PC-9 (cell line): ENCODE data around the gene TMEM35B. TPM values are rescaled to one million over a fixed set of nuclear protein-coding genes. Genes with fewer than 3 reads are reported as not detected.

ENCODE experiments used
- BruUV-seq: library from RNA; stranded (reverse); fragments of 400-500 nt; replicated peaks from 2 replicates; lab custom pipeline; 2021; lab: Mats Ljungman, UMichigan
- CTCF ChIA-PET: fragments of 300-600 bp; sonication (Branson Sonifier 250); formaldehyde crosslinking; loops from one replicate; lab custom pipeline; 2022; ENCODE audit warnings: antibody characterized with exemption; lab: Charles Lee
- POLR2A ChIA-PET: fragments of 300-600 bp; sonication (Branson Sonifier 250); formaldehyde crosslinking; loops from one replicate; lab custom pipeline; 2022; ENCODE audit warnings: antibody characterized with exemption; ENCODE audit not compliant: unreplicated experiment; lab: Charles Lee
- DNase-seq, 2 experiments: peaks; one replicate each; pipeline versions ENCODE4 v3.0.0 to v3.0.0-alpha.2; 2015 to 2022; ENCODE audit warnings: mixed read lengths in 1 of 2
- H2AFZ ChIP-seq: fragments of 200-600 bp; sonication (generic); 2 replicates; pipeline ENCODE4 v1.8.1; 2017; ENCODE audit warnings: antibody characterized with exemption
- H3F3A ChIP-seq: fragments of 200-600 bp; sonication (generic); 2 replicates; pipeline ENCODE4 v1.8.1; 2017; ENCODE audit warnings: antibody characterized with exemption, mild to moderate bottlenecking, low read depth; ENCODE audit not compliant: insufficient read depth
- H3K27ac ChIP-seq: fragments of 200-600 bp; sonication (generic); 2 replicates; pipeline ENCODE4 v1.6.1; 2016; ENCODE audit warnings: mixed run types
- H3K27me3 ChIP-seq: fragments of 200-600 bp; sonication (generic); 2 replicates; pipeline ENCODE4 v1.6.1; 2016; ENCODE audit warnings: low read depth, mixed run types; ENCODE audit not compliant: insufficient read depth
- H3K36me3 ChIP-seq: fragments of 200-600 bp; sonication (generic); 2 replicates; pipeline ENCODE4 v1.6.1; 2016; ENCODE audit warnings: low read depth, mixed run types
- H3K4me1 ChIP-seq: fragments of 200-600 bp; sonication (generic); replicated peaks from 2 replicates; pipeline ENCODE4 v1.6.1; 2016; ENCODE audit warnings: mixed run types; ENCODE audit not compliant: insufficient read depth
- H3K4me2 ChIP-seq: fragments of 200-600 bp; sonication (generic); 2 replicates; pipeline ENCODE4 v1.6.1; 2017; ENCODE audit warnings: mixed run types
- H3K4me3 ChIP-seq: fragments of 200-600 bp; sonication (generic); 2 replicates; pipeline ENCODE4 v1.6.1; 2016; ENCODE audit warnings: mixed run types
- H3K79me2 ChIP-seq: fragments of 200-600 bp; sonication (generic); 2 replicates; pipeline ENCODE4 v1.6.1; 2017; ENCODE audit warnings: low read depth, mixed run types
- H3K9me2 ChIP-seq: fragments of 200-600 bp; sonication (generic); 2 replicates; pipeline ENCODE4 v1.8.1; 2017; ENCODE audit warnings: mild to moderate bottlenecking; ENCODE audit not compliant: insufficient read depth
- H3K9me3 ChIP-seq: fragments of 200-600 bp; sonication (generic); 2 replicates; pipeline ENCODE4 v1.8.1; 2016; ENCODE audit warnings: low read depth; ENCODE audit not compliant: insufficient read depth
- H4K20me1 ChIP-seq: fragments of 200-600 bp; sonication (generic); 2 replicates; pipeline ENCODE4 v1.8.1; 2017; ENCODE audit not compliant: insufficient read depth
- EZH2 ChIP-seq: fragments of 200-600 bp; sonication (generic); IDR thresholded peaks from 2 replicates; pipeline ENCODE4 v1.8.0; 2017; ENCODE audit warnings: antibody characterized with exemption, low read depth
- intact Hi-C: fragments of 100-400 bp; cut with micrococcal nuclease; formaldehyde crosslinking; loops from one replicate; pipeline ENCODE4 v1.10.0; 2022; ENCODE audit not compliant: unreplicated experiment
- total RNA-seq: library from RNA; stranded (reverse); gene quantifications from 2 replicates; pipeline ENCODE4 v1.2.3, GENCODE V29; 2021
- TF ChIP-seq, protein P1 (sequence below): fragments of 200-600 bp; sonication (generic); conservative IDR thresholded peaks from 2 replicates; pipeline ENCODE4 v1.6.1; 2017; ENCODE audit warnings: mixed run types, antibody characterized with exemption, mild to moderate bottlenecking, moderate library complexity

TMEM35B gene
- total RNA-seq, 1 experiment from 2014 or later = 41.7 TPM

DNA sequence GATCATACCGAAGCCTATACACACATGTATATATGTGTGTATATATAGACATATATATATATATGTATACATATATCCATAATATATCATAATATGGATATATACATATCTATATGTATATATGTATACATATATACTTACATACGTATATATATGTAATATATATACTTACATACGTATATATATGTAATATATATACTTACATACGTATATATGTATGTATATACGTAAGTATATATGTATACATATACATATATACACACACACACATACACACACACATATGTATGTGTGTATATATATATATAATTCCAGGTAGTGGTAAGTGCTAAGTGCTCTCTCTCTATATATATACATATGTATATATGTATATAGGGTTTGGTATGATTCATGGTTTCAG, 9.7 kb upstream of the TMEM35B start:
- no peak for TF ChIP-seq EZH2
- TF ChIP-seq, protein P1, sequence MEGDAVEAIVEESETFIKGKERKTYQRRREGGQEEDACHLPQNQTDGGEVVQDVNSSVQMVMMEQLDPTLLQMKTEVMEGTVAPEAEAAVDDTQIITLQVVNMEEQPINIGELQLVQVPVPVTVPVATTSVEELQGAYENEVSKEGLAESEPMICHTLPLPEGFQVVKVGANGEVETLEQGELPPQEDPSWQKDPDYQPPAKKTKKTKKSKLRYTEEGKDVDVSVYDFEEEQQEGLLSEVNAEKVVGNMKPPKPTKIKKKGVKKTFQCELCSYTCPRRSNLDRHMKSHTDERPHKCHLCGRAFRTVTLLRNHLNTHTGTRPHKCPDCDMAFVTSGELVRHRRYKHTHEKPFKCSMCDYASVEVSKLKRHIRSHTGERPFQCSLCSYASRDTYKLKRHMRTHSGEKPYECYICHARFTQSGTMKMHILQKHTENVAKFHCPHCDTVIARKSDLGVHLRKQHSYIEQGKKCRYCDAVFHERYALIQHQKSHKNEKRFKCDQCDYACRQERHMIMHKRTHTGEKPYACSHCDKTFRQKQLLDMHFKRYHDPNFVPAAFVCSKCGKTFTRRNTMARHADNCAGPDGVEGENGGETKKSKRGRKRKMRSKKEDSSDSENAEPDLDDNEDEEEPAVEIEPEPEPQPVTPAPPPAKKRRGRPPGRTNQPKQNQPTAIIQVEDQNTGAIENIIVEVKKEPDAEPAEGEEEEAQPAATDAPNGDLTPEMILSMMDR = no peak
- Histone ChIP-seq H3K4me3 (no peak overlapping the region), H3K36me3 (no peaks in the 10 kb centered on the region), H3K27me3 (no peaks in the 10 kb centered on the region), H3F3A (no peaks in the 10 kb centered on the region), H3K27ac (no peak overlapping the region), H3K9me2 (no peaks in the 10 kb centered on the region), H4K20me1 (no peaks in the 10 kb centered on the region), H3K79me2 (no peaks in the 10 kb centered on the region), H3K9me3 (no peaks in the 10 kb centered on the region), H3K4me1 (no peaks in the 10 kb centered on the region), H3K4me2 (no peak overlapping the region), H2AFZ (no peak overlapping the region)
- intact Hi-C loops = no loop called here
- BruUV-seq = no TSS peak
- ChIA-PET POLR2A (no interaction called here), CTCF (no interaction called here)
- DNase-seq = no peak

DNA sequence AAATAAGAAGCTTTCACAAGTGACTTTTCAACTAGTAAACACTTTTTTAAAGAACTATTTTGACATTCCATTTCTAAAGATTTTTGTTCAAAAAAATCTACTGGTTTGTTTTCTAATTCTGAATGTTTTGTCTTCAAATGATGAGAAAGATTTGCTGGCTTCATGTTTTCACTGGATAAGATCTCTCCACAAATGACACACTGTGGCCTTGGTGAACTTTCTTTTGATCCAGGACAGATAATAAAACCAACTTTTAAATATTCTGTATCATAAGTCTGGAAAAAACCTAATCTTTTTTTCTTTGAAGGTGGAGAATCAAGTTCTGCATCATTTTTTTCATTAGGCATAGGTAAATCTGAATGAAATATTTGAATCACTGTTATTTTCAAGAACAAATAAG, 3.4 kb upstream of the TMEM35B start:
- peaks cover 6% of the 10 kb centered on the region; the same call in 1 of the 2 replicates for H3K36me3 ChIP-seq
- CTCF ChIA-PET = interaction anchor here (0.7 kb wide), 1 partner anchor 226 kb away, joined by 3 read pairs; no protein-coding TSS in a partner anchor
- intact Hi-C loops = no loop called here
- no peaks in the 10 kb centered on the region for H3K27me3 ChIP-seq
- H3K27ac ChIP-seq = no peak overlapping the region
- no peaks in the 10 kb centered on the region for H3K79me2 ChIP-seq
- no peaks in the 10 kb centered on the region; the same call in 1 of the 2 replicates for H3K4me1 ChIP-seq
- POLR2A ChIA-PET = no interaction called here
- no peaks in the 10 kb centered on the region for H3K9me2 ChIP-seq
- no TSS peak for BruUV-seq
- DNase-seq = no peak
- TF ChIP-seq, protein P1 = no peak
- no peak for TF ChIP-seq EZH2
- H2AFZ ChIP-seq = no peak overlapping the region
- H3F3A ChIP-seq = no peaks in the 10 kb centered on the region
- H3K9me3 ChIP-seq = no peaks in the 10 kb centered on the region
- H3K4me3 ChIP-seq = no peak overlapping the region
- H3K4me2 ChIP-seq = no peak overlapping the region
- no peaks in the 10 kb centered on the region for H4K20me1 ChIP-seq

DNA sequence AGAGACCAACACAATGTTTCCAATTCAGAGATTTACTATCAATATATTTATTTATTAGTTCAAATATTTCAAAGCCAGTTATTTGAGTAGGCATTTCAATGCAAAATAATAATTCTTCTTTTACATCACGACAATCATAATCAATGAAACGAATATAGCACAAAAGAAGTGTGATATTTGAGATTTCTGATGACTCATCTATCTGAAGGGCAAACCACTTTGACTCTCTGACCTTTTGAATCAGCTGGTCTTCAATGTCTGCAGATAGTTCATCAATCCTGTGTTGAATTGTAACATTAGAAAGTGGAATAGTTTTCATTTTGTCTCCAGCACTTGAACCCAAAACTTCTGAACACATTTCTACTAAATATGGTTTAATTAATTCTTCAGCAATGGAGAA, 3.0 kb upstream of the TMEM35B start:
- Histone ChIP-seq H3F3A (no peaks in the 10 kb centered on the region), H3K4me2 (no peak overlapping the region), H4K20me1 (no peaks in the 10 kb centered on the region), H2AFZ (no peak overlapping the region), H3K4me3 (no peak overlapping the region), H3K4me1 (no peaks in the 10 kb centered on the region; the same call in 1 of the 2 replicates), H3K27ac (no peak overlapping the region), H3K27me3 (no peaks in the 10 kb centered on the region), H3K36me3 (peaks cover 6% of the 10 kb centered on the region; the same call in 1 of the 2 replicates), H3K79me2 (no peaks in the 10 kb centered on the region), H3K9me2 (no peaks in the 10 kb centered on the region), H3K9me3 (no peaks in the 10 kb centered on the region)
- CTCF ChIA-PET = no interaction called here
- POLR2A ChIA-PET = no interaction called here
- TF ChIP-seq EZH2 = no peak
- TF ChIP-seq, protein P1 = no peak
- no TSS peak for BruUV-seq
- intact Hi-C loops = no loop called here
- DNase-seq = no peak
